ENCODE data around the gene PKD1L1. TPM values are rescaled to one million over a fixed set of nuclear protein-coding genes. Genes with fewer than 3 reads are reported as not detected.
A peak's percentile ranks its signal among the peaks of the same experiment; 100 is the strongest.

Gene PKD1L1
- polyA plus RNA-seq, 1 of the 3 experiments (the other 2 are of a cell fraction), result 0.10 TPM

- CTCF ChIA-PET, result interaction anchor here (0.9 to 7.7 kb wide), 11 partner anchors 8 to 551 kb away, joined by 3 to 55 read pairs (median 5); no protein-coding TSS in a partner anchor
- no peaks in the 10 kb centered on the region for H3F3A ChIP-seq (replicated peaks; ENCODE audit: insufficient read depth)
- no peak overlapping the region for H3K27ac ChIP-seq (ENCODE audit: low read depth in 2 of 2, low read length in 1 of 2)
- no peak overlapping the region for H2AFZ ChIP-seq (ENCODE audit: low read depth)
- H3K9me2 ChIP-seq, result no peaks in the 10 kb centered on the region
- H4K20me1 ChIP-seq (ENCODE audit: insufficient read depth), result no peaks in the 10 kb centered on the region
- no peaks in the 10 kb centered on the region for H3K79me2 ChIP-seq (ENCODE audit: insufficient read depth)
- peaks cover 0 to 27% of the 10 kb centered on the region in 2 experiments; a peak in 1 of 4 replicates for H3K4me1 ChIP-seq (ENCODE audit: control insufficient read depth in 1 of 2, insufficient read depth in 2 of 2, low read depth in 1 of 2, low read length in 1 of 2)
- 78% methylated on average over 6 of the region's 6 CpGs for WGBS (ENCODE audit: low lambda C conversion rate)
- DNase-seq, result no peak
- H3K27me3 ChIP-seq (ENCODE audit: insufficient read depth), result no peaks in the 10 kb centered on the region
- POLR2A ChIA-PET, result no interaction called here
- no peak overlapping the region for H3K9ac ChIP-seq
- no peak overlapping the region for H3K4me3 ChIP-seq (ENCODE audit: low read depth in 2 of 2, low read length in 1 of 2)
- no peak for TF ChIP-seq YY1 (IDR thresholded peaks at IDR 0.05; ENCODE audit: low read depth)
- no peak for TF ChIP-seq FOXJ3 (CRISPR knock-in tag; IDR thresholded peaks at IDR 0.05)
- TF ChIP-seq ZBTB33 (IDR thresholded peaks at IDR 0.05; ENCODE audit: borderline replicate concordance, low read depth), result no peak
- peak; percentile 48 for TF ChIP-seq TCF12 (IDR thresholded peaks at IDR 0.05)
- TF ChIP-seq PBX3 (IDR thresholded peaks at IDR 0.05), result no peak
- no peak for TF ChIP-seq CTCF (IDR thresholded peaks at IDR 0.05)
- TF ChIP-seq MXI1 (IDR thresholded peaks at IDR 0.05; ENCODE audit: low read depth, low read length), result no peak
- TF ChIP-seq CHD2 (IDR thresholded peaks at IDR 0.05; ENCODE audit: low read length, partially characterized antibody), result no peak
- no peak for TF ChIP-seq EP300 (IDR thresholded peaks at IDR 0.05; ENCODE audit: borderline replicate concordance in 1 of 2, low read depth in 1 of 2, low read length in 1 of 2)
- peak; percentile 40; the same call in 1 of the 2 replicates for TF ChIP-seq FOSL2 (IDR thresholded peaks at IDR 0.05; ENCODE audit: borderline replicate concordance, low read depth)
- TF ChIP-seq ELF1 (IDR thresholded peaks at IDR 0.05), result no peak
- TF ChIP-seq EZH2phosphoT487 (IDR thresholded peaks at IDR 0.05; ENCODE audit: borderline replicate concordance, low read depth), result no peak
- TF ChIP-seq MAX (IDR thresholded peaks at IDR 0.05; ENCODE audit: low read depth), result no peak
- H3K9me3 ChIP-seq, result no peaks in the 10 kb centered on the region
- H3K4me2 ChIP-seq, result no peak overlapping the region
- no peaks in the 10 kb centered on the region for H3K36me3 ChIP-seq (replicated peaks in 1 of 2; ENCODE audit: control insufficient read depth in 1 of 2, insufficient read depth in 2 of 2, low read length in 1 of 2)
These were observed 143.3 kb downstream of the PKD1L1 start for GRCh38 chr7:47804767-47805545.

Data from SK-N-SH (cell line).